CD4-positive, alpha-beta T cell treated with Interleukin-6 at 100 ng/mL for 8 hours (primary cell): ENCODE data around the gene SPSB1.
A peak's percentile ranks its signal among the peaks of the same experiment; 100 is the strongest.

Experiments used
- DNase-seq: peaks from one replicate; pipeline ENCODE4 v3.0.0-alpha.2; 2020; ENCODE audit warnings: mixed read lengths, low spot score

SPSB1 gene

GRCh38 chr1:9260059-9260766, 32.5 kb upstream of the SPSB1 start:
- DNase-seq: no peak

GRCh38 chr1:9261496-9261895, 31.2 kb upstream of the SPSB1 start:
- no peak for DNase-seq

GRCh38 chr1:9262096-9262986, 30.4 kb upstream of the SPSB1 start:
- DNase-seq: no peak

GRCh38 chr1:9263276-9263855, 29.3 kb upstream of the SPSB1 start:
- no peak for DNase-seq

GRCh38 chr1:9263984-9264872, 28.5 kb upstream of the SPSB1 start:
- no peak for DNase-seq

GRCh38 chr1:9265037-9265436, 27.7 kb upstream of the SPSB1 start:
- no peak for DNase-seq

GRCh38 chr1:9265968-9266367, 26.7 kb upstream of the SPSB1 start:
- no peak for DNase-seq

- no peak for DNase-seq
These were observed 25.4 kb upstream of the SPSB1 start for GRCh38 chr1:9267352-9267686.

- DNase-seq: no peak
These were observed 24.7 kb upstream of the SPSB1 start for GRCh38 chr1:9267827-9268581.

GRCh38 chr1:9269078-9269501, 23.6 kb upstream of the SPSB1 start:
- no peak for DNase-seq

GRCh38 chr1:9269721-9270120, 23.0 kb upstream of the SPSB1 start:
- no peak for DNase-seq

GRCh38 chr1:9270290-9270883, 22.3 kb upstream of the SPSB1 start:
- no peak for DNase-seq

GRCh38 chr1:9271283-9271682, 21.4 kb upstream of the SPSB1 start:
- DNase-seq: no peak

- DNase-seq: no peak
These were observed 20.7 kb upstream of the SPSB1 start for GRCh38 chr1:9271861-9272595.

GRCh38 chr1:9273177-9273576, 19.5 kb upstream of the SPSB1 start:
- no peak for DNase-seq

GRCh38 chr1:9275161-9275560, 17.5 kb upstream of the SPSB1 start:
- DNase-seq: no peak

GRCh38 chr1:9275567-9276034, 17.1 kb upstream of the SPSB1 start:
- DNase-seq: peak; percentile 72

- DNase-seq: no peak
These were observed 14.6 kb upstream of the SPSB1 start for GRCh38 chr1:9278116-9278515.

- DNase-seq: no peak
These were observed 14.0 kb upstream of the SPSB1 start for GRCh38 chr1:9278585-9279153.
